NOMO-1 (cell line): ENCODE results near the gene NADSYN1.
"Not testable (repeated sequence)": the region's sequence is repeated elsewhere in the genome, so short reads cannot be mapped to it uniquely, and the experiment has no call there.

Source experiments
- DNase-seq, 2 experiments: peaks; one replicate each; lab custom pipeline; 2025; ENCODE audit not compliant: unreplicated experiment in 2 of 2; lab: John Stamatoyannopoulos, UW

Gene NADSYN1

GRCh38 chr11:71518506-71519471 lies 65.8 kb downstream of the NADSYN1 start:
- DNase-seq = no peak

GRCh38 chr11:71519546-71519945 lies 66.5 kb downstream of the NADSYN1 start:
- no peak for DNase-seq

- DNase-seq = no peak
These were observed 72.4 kb downstream of the NADSYN1 start for GRCh38 chr11:71525188-71525937.

GRCh38 chr11:71525938-71526495 lies 73.0 kb downstream of the NADSYN1 start:
- DNase-seq = no peak

GRCh38 chr11:71526796-71527575 lies 74.0 kb downstream of the NADSYN1 start, which contains the start of gene KRTAP5-7:
TSS of gene KRTAP5-7 (plus strand) at chr11:71527267. CDS start at chr11:71527301, 34 bp downstream.
- not testable (repeated sequence) for DNase-seq

GRCh38 chr11:71527576-71528210 lies 74.7 kb downstream of the NADSYN1 start:
- no peak for DNase-seq

GRCh38 chr11:71530602-71531001 lies 77.6 kb downstream of the NADSYN1 start:
- DNase-seq = no peak

GRCh38 chr11:71532036-71532610 lies 79.1 kb downstream of the NADSYN1 start:
- DNase-seq = no peak

GRCh38 chr11:71534711-71535608 lies 82.0 kb downstream of the NADSYN1 start:
- DNase-seq = not testable (repeated sequence)

- DNase-seq = no peak
These were observed 82.8 kb downstream of the NADSYN1 start for GRCh38 chr11:71535825-71536224.

GRCh38 chr11:71537537-71537936 lies 84.5 kb downstream of the NADSYN1 start:
- DNase-seq = no peak

GRCh38 chr11:71537977-71538665 lies 85.1 kb downstream of the NADSYN1 start, which contains the start of gene KRTAP5-8:
TSS of gene KRTAP5-8 (plus strand) at chr11:71538025. CDS start at chr11:71538056, 31 bp downstream.
- DNase-seq = not testable (repeated sequence)

- no peak for DNase-seq
These were observed 85.6 kb downstream of the NADSYN1 start for GRCh38 chr11:71538666-71538990.

- no peak for DNase-seq
These were observed 86.0 kb downstream of the NADSYN1 start for GRCh38 chr11:71539017-71539416.

- DNase-seq = not testable (repeated sequence)
These were observed 87.0 kb downstream of the NADSYN1 start for GRCh38 chr11:71539971-71540370.

- DNase-seq = not testable (repeated sequence)
These were observed 87.7 kb downstream of the NADSYN1 start for GRCh38 chr11:71540521-71541304.

GRCh38 chr11:71542382-71542781 lies 89.4 kb downstream of the NADSYN1 start:
- DNase-seq = no peak
